ENCODE results near the gene GAS2L1. TPM values are rescaled to one million over a fixed set of nuclear protein-coding genes. Genes with fewer than 3 reads are reported as not detected.

GAS2L1 gene
- total and polyA plus RNA-seq, 3 donors from 2014 or later = 84.9 to 197 (median 191) TPM

- H3K9me3 ChIP-seq = no peaks in the 10 kb centered on the region
- H3K4me3 ChIP-seq = no peak overlapping the region
- no peak overlapping the region for H3K27ac ChIP-seq
- DNase-seq = no peak
- H3K4me1 ChIP-seq = peaks cover 6% of the 10 kb centered on the region
- 79 to 92% methylated on average over 7 to 11 of the region's 11 CpGs for WGBS, 2 donors
- H3K36me3 ChIP-seq (ENCODE audit: low read depth, missing control alignments) = no peaks in the 10 kb centered on the region
- TF ChIP-seq POLR2A (IDR thresholded peaks at IDR 0.05) (no peak), CTCF (IDR thresholded peaks at IDR 0.05) (no peak)
- no peaks in the 10 kb centered on the region for H3K27me3 ChIP-seq
- intact Hi-C loops (cut with DNase I; ENCODE audit: low total_unique reads) = no loop called here
These were observed 47.1 kb upstream of the GAS2L1 start for GRCh38 chr22:29259253-29259899.

- no peak overlapping the region for H3K27ac ChIP-seq
- no peak for DNase-seq
- TF ChIP-seq CTCF (IDR thresholded peaks at IDR 0.05) (no peak), POLR2A (IDR thresholded peaks at IDR 0.05) (no peak)
- H3K27me3 ChIP-seq = no peaks in the 10 kb centered on the region
- no peaks in the 10 kb centered on the region for H3K36me3 ChIP-seq (ENCODE audit: low read depth, missing control alignments)
- intact Hi-C loops (cut with DNase I; ENCODE audit: low total_unique reads) = no loop called here
- no peak overlapping the region for H3K4me3 ChIP-seq
- H3K4me1 ChIP-seq = peaks cover 6% of the 10 kb centered on the region
- H3K9me3 ChIP-seq = no peaks in the 10 kb centered on the region
- 92 to 93% methylated on average over 3 to 10 of the region's 13 CpGs for WGBS, 2 donors
These were observed 46.4 kb upstream of the GAS2L1 start for GRCh38 chr22:29260031-29260560.

- no peaks in the 10 kb centered on the region for H3K36me3 ChIP-seq (ENCODE audit: low read depth, missing control alignments)
- H3K27me3 ChIP-seq = no peaks in the 10 kb centered on the region
- no peaks in the 10 kb centered on the region for H3K9me3 ChIP-seq
- H3K4me1 ChIP-seq = peaks cover 7% of the 10 kb centered on the region
- intact Hi-C loops (cut with DNase I; ENCODE audit: low total_unique reads) = no loop called here
- DNase-seq = no peak
- no peak overlapping the region for H3K27ac ChIP-seq
- H3K4me3 ChIP-seq = no peak overlapping the region
- WGBS, 2 donors = 62 to 67% methylated on average over 9 to 17 of the region's 17 CpGs
- TF ChIP-seq POLR2A (IDR thresholded peaks at IDR 0.05) (no peak), CTCF (IDR thresholded peaks at IDR 0.05) (no peak)
These were observed 45.7 kb upstream of the GAS2L1 start for GRCh38 chr22:29260601-29261315.

- Histone ChIP-seq H3K9me3 (no peaks in the 10 kb centered on the region), H3K4me3 (no peak overlapping the region), H3K36me3 (ENCODE audit: low read depth, missing control alignments) (no peaks in the 10 kb centered on the region), H3K27me3 (no peaks in the 10 kb centered on the region), H3K27ac (no peak overlapping the region), H3K4me1 (peaks cover 22% of the 10 kb centered on the region)
- 84 to 90% methylated on average over 3 to 14 of the region's 14 CpGs for WGBS, 2 donors
- DNase-seq = no peak
- intact Hi-C loops (cut with DNase I; ENCODE audit: low total_unique reads) = no loop called here
- TF ChIP-seq POLR2A (IDR thresholded peaks at IDR 0.05) = no peak
- TF ChIP-seq CTCF (IDR thresholded peaks at IDR 0.05) = no peak
These were observed 42.6 kb upstream of the GAS2L1 start for GRCh38 chr22:29263791-29264276.
